Measurements from ENCODE around the gene PALM3.

The PALM3 gene

DNA sequence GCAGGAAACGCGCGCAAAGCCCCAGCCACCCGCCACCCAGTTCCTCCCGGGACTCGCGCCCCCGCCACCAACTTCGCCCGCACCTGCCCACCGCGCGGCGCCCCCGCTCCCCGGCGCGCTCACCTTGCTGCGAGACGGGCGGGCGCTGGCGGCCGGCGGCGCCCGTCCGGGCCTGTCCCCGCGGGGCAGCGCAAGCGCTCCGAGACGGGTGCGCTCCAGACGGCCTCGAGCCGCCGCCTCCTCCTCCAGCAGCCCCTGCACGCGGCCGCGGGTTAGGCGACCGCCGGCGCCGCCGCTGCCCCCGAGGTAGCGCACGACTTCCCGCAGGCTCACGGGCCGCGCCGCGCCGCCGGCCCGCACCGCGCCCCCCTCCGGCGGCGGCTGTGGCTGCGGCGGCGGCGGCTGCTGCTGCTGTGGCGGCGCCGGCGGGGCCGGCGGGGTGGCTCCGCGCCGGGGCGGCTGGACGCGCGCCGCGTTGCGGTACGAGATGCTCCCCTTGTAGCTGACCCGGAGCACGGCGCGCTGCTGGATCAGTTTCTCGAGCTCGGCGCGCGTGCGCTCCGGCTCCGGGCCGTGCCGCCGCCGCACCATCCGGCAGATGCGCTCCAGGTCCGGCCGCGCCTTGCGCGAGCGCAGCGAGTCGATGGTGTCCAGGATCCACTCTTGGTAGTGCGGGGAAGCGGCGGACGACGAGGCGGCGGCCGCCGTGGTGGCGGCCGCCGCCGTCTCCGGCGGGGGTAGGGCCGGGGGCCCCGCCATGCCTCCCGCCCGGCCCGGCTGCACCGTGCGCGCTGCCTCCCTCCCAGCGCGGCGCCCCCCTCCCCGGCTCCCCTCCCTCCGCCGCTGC lies 28.0 kb upstream of the PALM3 start:
- peak; percentile 59 for DNase-seq

DNA sequence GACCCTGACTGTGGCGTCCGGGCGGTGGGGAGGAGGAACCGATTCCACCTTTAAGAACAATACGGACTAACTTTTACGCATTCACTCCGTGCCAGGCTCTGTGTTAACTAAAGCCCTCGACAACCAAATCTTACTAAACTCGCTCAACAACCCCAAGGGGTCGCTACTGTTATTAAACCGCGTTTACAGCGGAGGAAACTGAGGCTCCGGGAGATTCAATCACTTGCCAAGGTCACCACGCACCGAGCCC lies 27.5 kb upstream of the PALM3 start:
- no peak for DNase-seq

DNA sequence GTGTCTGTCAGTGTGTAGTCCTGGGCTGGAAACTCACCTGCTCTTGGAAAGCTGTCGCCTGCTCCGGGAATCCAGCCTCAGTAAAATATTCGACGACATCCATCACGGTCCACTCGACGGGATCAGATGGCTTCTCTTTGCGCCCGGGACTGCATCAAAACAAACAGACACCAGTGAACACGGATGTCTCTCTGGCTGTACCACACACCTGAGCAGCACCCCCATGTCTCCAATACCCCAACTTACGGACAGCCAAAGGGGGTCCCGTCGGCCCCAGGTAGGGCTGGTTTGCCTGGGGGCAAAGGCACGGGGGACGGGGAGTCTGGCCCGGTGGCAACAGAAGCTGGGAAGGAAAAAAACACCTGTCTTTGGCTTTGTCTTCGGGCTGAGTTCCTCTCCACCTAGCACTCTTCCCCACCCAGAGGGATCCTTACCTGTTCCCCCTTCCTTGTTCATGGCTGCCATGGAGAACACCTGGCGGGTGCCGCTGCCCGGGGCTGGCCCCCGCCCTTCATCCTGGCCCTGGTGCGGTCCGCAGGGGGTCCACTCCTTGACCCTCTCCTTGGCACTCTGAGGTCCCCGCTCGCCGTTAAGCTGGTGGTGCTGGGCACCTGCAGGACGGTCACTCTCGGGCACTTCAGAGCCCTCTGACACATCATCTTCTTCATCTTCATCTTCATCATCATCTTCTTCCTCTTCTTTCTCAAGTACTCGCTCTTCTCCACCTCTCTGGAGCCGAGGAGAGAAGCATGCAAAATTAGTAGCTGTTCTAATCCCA lies 26.9 kb upstream of the PALM3 start:
- no peak for DNase-seq

DNA sequence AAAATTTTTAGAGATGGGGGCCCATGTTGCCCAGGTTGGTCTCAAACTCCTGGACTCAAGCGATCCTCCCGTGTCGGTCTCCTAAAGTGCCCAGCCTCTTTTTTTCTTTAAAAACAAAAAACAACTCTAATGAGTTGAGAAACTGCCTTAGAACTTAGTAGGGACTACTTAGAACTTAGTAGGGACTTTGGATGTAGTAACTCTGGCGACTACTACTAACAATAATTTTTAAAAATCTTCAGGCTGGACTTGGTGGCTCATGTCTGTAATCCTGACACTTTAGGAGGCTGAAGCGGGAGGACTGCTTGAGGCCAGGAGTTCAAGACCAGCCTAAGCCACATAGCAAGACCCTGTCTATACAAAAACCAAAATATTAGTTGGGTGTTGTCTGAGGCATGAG lies 24.2 kb upstream of the PALM3 start:
- no peak for DNase-seq

DNA sequence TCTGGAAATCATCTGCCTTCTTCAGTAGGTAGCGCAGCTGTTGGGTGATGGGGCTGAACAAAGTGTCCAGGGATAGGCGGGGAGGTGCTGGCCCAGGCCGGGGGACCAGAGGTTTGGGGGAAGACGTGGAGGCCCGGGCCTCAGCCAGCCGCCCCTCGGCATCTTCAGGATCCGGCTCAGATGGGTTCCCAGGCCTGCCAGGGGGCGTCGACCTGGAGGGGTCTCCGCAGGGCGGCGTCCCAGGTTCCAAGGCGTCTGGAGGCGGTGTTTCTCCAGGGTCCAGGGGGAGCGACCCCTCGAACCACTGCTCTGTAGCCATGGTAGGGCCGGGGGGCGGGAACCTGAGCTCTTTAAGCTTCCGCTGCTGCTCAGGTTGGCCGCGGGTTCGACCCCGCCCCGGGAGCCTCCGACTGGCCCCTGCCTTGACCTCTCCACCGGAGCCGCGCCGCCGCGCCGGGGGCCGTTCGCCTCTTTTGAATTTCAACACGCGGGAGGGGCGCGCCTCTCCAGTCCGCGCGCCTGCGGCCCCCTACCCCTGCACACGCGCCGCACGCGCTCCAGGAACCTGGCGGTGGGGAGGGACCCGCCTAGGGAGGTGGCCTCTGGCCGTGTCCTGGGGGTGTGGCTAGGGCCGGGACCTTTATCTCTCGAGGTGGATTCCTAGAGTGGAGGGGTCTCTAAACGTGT lies 23.6 kb upstream of the PALM3 start, which contains the start of gene C19orf67:
TSS of gene C19orf67 (minus strand) at position 475 of the 687 bp plus-strand sequence. CDS start at position 319, 156 bp downstream.
- no peak for DNase-seq

DNA sequence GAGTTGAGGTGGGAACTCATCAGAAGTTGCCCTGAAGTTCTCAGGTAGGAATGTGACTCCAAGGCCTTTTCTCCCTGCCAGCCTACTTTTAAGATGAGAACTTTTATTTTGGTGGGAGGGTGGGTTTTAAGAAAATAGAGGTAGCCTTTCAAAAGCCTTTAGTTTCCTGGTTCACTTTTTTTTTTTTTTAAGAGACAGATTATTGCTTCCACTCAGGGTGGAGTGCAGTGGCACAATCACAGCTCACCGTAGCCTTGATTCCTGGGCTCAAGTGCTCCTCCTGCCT lies 20.7 kb upstream of the PALM3 start:
- DNase-seq = no peak

DNA sequence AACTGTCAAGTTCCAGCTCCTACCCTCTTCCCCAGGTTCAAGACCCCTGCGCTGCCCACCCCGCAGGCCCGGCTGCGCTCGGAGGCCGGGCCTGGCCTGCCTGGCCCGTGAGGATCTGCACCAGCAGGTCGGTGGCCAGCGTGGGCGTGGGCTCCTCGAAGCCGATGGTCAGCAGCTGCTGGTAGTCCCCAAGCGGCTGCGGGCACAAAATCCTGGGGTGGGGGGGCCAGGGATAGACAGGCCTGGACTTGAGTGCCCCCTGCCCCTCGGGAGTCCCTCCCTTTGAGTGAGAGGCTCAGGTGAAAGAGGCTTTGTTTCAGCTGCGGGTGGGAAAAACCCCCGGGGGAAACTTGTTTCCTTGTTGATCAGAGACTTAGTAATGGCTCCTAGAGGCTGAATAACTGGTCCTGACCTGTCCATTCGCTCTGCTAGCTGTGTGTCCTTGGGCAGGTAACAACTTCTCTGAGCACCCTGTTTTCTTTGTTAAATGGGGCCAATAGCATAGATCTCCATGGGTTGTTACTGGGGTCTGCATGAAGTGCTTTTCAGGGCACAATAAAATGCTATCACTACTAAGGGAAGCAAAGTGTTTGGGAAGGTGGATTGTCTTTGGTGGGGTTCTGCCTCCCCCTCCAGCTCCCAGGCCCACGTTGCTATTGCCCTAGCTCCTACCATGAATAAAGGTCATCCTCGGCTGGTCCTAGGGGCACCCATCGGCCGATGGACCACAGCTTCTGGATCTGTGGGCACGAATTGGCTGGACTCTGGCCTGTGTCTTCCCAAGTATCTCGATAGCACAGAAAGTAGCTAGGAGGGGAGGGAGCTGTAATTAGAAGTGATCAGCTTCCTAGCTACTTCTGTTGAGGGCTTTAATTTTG lies 20.2 kb upstream of the PALM3 start:
- DNase-seq = no peak

DNA sequence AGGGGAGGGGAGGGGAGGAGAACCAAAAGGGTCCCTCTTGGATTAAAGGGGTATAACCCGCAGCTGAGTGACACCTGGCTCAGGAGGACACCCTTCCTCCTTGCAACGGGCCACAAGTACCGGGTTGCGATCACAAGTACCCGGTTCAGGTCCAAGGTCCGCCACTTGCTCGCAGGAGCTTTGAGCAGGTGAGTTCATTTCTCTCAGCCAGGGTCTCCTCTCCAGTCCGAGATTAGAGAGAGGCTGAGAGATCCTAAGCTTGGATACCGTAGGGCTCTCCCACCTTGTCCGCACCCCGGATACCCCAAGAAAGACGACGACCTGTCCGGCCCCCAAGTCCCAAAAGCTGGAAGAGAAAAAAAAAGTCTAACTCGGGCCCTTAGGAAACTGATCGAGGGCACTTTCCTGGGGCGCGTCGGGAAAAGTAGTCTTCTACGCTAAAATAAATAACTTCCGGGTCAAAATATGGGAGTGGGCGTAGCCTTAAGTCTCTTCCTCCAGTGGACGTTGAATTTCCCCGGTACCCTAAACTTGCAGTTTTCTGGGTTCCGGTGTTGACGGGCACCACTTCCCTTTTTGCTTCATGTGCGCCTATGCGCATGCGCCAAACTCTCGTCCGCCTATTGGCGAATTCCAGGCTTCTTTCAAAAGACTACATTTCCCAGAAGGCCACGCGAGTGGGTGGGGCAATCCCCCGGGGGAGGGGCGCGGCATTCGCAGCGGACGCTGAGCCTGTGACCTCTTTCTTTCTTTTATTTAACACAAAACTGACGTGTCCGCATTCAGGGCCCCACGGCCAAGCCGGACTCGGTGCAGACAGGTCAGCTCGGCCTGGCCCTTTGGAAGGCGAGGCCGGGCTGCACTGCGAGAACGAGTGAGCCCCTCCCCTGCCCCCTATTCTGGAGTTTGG lies 19.3 kb upstream of the PALM3 start:
- peak; percentile 96 for DNase-seq

DNA sequence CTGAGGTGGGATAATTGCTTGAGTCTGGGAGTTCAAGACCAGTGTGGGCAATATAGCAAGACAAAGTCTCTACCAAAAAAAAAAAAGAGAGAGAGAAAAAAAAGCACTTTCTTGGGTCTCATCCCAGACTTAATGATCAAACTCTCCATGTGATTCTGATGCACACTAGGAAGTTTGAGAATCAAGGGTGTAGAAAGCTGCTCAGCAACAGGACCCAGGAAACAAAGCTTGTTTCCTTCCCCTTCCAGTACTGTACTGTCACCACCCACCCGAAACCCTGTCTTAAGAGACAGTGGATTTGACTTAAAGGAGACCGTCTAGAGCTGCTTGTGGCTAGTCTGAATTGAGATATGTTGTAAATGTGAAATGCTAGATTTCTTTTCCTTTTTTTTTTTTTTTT lies 16.5 kb upstream of the PALM3 start:
- no peak for DNase-seq

DNA sequence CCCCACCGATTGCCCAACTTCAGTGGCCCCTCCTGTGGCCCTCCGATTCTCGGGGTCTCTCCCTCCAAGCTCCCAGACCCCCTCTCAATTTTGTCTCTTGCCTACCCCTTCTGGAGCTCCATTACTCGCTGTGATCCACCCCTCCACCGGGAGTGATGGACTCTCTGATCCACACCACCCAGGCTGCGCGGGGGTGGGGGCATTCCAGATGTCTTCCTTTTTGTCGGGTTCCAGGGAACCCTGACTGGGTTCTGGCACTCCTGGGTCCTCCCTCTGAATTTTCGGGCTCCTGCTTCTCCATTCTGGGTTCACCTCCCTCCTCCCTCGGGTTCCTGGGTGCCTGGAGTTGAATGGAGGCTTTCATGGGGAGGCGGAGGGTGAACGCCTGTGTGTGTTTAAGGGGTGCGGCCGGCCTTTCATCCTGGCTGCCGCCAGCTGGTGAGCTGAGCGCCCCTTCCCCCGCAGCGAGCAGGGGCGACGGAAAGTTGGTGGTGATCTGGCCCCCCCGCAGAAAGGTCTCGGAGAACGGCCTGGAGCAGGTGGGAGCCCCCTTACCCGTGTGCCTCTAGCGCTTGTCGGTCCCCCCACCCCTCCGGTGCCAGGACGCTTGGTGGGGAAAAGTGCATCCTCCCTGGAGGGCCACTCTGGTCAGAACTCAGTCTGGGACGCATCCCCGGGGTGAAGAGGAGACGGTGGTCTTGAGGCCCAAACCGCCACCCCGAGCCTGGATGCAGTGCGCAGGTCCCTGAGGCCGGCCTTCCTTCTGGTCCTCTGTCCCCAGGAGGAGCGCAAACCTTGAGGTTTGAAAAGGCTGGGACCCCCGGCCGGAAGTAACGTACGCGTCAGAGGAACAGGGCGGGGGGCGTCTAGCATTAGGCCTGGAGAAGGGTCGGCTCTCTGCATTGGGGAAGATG lies 12.3 kb upstream of the PALM3 start:
- DNase-seq = no peak

DNA sequence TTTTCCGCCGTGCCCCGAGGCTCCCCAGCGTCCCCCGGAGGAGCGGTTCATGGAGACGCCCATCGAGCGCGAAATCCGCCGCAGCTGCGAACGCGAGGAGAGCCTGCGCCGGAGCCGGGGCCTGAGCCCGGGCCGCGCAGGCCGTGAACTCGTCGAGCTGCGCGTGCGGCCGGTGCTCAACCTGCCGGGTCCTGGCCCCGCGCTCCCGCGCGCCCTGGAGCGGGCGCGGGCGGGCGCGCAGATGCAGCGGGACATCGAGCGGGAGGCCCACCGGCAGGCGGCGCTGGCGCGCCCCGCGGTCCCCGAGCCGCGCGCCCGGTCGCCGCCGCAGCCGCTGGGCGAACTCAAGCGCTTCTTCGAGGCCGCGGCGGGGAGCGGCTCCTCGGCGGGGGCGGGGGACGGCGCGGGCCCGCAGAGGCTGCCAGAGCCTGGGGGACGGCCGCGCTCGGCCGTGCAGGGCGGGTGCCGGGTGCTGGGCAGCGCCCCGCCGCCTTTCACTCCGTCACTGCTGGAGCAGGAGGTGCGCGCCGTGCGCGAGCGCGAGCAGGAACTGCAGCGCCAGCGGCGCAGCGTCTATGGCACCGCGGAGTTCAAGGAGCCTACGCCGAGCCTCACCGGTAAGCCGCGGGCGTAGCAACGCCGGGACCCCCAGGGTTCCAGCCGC lies 11.5 kb upstream of the PALM3 start:
- peak; percentile 71 for DNase-seq

DNA sequence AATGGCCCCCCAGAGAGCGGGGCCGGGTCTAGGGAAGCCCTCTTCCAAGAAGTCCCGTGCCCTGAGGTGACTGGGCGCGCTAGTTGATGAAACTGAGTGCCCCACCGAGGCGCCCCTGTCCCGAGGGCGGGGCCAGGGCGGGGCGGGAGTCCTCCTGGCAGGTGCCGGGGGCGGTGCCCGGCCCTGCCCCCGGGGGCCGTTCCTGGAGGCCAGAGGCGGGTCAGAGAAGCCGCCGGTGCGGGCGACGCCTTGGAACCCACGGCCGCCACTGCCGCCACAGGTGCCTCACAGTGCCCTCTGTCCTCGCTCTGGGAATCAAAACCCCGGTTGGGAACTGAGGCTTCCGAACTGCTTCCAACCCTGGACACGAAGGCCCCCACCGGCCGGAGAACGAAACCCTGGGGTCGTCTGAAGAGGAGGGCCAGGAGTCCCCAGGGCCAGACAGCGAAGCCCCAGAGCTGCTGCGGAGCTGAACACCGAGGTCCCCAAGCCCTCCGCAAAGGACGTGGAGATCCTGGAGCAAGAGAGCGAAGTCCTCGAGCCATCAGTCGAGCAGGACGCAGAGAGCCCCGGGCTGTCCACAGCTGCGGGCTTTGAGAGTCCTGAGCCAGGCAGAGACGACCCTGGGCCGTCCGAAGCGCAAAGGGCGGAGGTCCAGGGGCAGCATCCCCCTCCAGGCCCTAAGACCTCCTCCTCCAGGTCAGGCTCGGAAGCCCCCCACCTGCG lies 10.8 kb upstream of the PALM3 start, which contains the start of gene MISP3:
TSS of gene MISP3 (plus strand) at position 252 of the 726 bp plus-strand sequence. CDS start 524 bp downstream, outside the sequence.
- no peak for DNase-seq

DNA sequence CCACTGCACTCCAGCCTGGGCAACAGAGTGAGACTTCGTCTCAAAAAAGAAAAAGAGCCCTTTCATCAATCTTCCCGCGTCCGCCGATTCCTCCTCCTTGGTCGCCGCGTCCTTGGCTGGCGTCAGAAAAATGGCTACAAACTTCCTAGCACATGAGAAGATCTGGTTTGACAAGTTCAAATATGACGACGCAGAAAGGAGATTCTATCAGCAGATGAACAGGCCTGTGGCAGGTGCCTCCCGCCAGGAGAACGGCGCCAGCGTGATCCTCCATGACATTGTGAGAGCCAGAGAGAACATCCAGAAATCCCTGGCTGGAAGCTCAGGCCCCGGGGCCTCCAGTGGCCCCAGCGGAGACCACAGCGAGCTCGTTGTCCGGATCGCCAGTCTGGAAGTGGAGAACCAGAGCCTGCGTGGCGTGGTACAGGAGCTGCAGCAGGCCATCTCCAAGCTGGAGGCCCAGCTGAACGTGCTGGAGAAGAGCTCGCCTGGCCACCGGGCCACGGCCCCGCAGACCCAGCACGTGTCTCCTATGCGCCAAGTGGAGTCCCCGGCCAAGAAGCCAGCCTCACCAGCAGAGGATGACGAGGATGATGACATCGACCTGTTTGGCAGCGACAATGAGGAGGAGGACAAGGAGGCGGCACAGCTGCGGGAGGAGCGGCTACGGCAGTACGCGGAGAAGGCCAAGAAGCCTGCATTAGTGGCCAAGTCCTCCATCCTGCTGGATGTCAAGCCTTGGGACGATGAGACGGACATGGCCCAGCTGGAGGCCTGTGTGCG lies 8.6 kb upstream of the PALM3 start:
- DNase-seq = no peak

DNA sequence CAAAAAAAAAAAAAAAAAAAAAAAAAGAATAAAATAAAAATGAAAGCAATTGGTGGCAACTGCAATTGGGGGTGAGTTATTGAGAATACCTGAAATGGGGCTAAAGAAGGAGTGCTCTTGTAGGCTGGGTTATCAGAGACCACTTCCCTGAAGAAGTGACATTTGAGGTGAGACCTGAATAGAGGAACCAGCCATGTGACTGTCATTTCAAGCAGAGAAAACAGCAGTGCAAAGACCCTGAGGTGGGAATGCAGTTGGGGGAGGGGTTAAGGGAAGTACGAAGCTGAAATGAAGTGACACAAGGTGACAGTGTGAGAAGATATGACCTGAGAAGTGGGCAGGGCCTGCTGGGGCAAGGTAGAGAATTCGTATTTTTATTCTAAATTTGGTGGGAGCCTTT lies 4.3 kb upstream of the PALM3 start:
- no peak for DNase-seq

DNA sequence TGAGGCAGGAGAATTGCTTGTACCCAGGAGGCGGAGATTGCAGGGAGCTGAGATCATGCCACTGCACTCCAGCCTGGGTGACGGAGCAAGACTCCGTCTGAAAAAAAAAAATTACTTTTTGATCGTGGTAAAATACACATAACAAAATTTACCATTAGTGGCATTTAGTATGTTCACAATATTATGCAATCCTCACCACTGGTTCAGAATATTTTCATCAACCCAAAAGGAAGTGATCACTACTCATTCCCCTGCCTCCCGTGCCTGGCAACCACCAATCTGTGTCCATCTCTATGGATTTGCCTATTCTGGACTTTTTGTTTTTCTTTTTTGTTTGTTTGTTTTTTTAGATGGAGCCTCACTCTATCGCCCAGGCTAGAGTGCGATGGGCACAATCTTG lies 1.2 kb upstream of the PALM3 start:
- no peak for DNase-seq

DNA sequence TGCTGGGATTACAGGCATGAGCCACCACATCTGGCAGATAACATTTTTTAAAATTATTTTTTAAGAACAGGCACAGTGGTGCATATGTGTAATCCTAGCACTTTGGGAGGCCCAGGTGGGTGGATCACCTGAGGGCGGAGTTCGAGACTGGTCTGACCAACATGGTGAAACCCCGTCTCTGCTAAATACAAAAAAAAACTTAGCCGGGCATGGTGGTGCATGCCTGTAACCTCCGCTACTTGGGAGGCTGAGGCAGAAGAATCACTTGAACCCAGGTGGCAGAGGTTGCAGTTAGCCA lies 631 bp upstream of the PALM3 start:
- DNase-seq = no peak

DNA sequence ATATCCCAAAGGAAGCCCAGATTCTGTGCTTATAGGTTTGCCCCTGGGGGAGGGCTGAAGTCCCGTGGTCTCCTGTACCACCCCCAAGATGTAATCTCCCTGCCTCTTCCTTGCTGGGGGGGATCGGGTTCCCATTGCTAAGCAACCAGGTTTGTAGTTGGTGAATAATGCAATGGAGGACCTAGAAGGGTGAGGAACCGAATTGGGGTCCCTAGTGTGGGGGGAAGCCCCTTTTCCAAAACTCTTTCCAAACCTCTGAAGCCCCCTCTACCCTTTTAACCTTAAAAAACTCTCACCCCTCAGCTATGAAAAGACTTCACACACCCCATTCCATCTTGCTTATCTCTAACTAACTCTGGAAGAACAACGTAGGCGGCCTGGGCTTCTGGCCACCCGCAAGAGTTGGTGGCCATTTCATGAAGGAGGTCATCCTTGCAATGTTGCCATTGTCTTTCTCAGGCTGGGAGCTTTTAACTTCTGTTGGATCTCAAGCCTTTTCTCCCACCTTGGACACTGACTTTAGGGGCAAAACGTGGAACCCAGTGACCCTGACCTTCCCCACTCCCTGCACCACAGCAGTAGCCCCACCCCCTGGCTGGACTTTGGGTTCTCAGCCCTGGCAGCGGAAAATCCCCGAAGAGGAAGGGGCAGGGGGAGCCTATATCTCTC lies 661 bp downstream of the PALM3 start:
- no peak for DNase-seq

DNA sequence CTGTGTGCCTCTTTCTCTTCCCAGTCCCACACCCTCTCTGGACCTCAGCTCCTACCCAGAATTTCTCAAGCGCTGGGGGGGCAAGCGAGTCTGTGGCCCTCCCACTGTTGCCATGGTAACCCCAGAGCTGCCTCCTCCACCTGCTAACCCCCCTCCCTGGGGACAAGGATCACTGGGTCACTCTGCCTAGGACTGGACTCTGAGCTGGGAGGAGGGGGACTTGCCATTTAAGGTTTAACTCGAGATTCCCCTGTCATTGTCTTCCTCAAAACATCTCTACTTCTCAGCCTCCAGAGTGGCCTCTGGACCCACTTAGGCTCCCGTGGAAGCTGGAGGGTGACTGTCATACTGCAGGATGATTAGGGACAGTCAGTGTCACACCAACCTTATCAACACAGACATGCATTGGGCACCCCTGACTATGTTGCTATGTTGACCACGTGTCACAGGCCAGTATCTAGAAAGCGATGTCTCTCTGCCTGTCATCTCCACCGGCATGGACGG lies 2.2 kb downstream of the PALM3 start:
- DNase-seq = no peak

Measured in NCI-H226 (cell line).